H1 (cell line): Measurements from ENCODE around the gene SECISBP2. TPM values are rescaled to one million over a fixed set of nuclear protein-coding genes. Genes with fewer than 3 reads are reported as not detected.
A peak's percentile ranks its signal among the peaks of the same experiment; 100 is the strongest.

ENCODE experiments used
- CTCF ChIA-PET: fragments of 300-600 bp; sonication (Branson Sonifier 250); formaldehyde crosslinking; loops from one replicate; lab custom pipeline; 2021; ENCODE audit not compliant: partially characterized antibody; lab: Charles Lee
- POLR2A ChIA-PET: fragments of 300-600 bp; sonication (Branson Sonifier 250); formaldehyde crosslinking; loops from one replicate; lab custom pipeline; 2021; ENCODE audit warnings: inconsistent platforms; ENCODE audit not compliant: partially characterized antibody; lab: Charles Lee
- DNase-seq, 2 experiments: peaks; one replicate each; pipeline versions ENCODE4 v3.0.0 to v3.0.0-alpha.2; 2010 to 2022; ENCODE audit warnings: low spot score in 2 of 2, low read depth in 1 of 2, mixed read lengths in 1 of 2
- FAIRE-seq: peaks from 2 replicates; lab custom pipeline; 2011; peaks lifted over from hg19 to GRCh38; lab: Jason Lieb, UNC
- H2AFZ ChIP-seq: 2 replicates; pipeline ENCODE4 v1.8.1; 2012; ENCODE audit warnings: low read length, inconsistent platforms
- H2AK5ac ChIP-seq: 2 replicates; pipeline ENCODE4 v1.6.1; 2013; ENCODE audit warnings: low read depth, low read length
- H2BK120ac ChIP-seq: replicated peaks from 2 replicates; pipeline ENCODE3; 2013; ENCODE audit warnings: low read depth, low read length, inconsistent platforms
- H2BK12ac ChIP-seq: 2 replicates; pipeline ENCODE4 v1.6.1; 2013; ENCODE audit warnings: low read depth, low read length
- H2BK15ac ChIP-seq: 2 replicates; pipeline ENCODE4 v1.6.1; 2013; ENCODE audit warnings: low read length
- H2BK20ac ChIP-seq: 2 replicates; pipeline ENCODE4 v1.6.1; 2013; ENCODE audit warnings: low read length
- H2BK5ac ChIP-seq: 2 replicates; pipeline ENCODE4 v1.6.1; 2013; ENCODE audit warnings: low read depth, low read length
- H3K14ac ChIP-seq: 2 replicates; pipeline ENCODE4 v1.6.1; 2013; ENCODE audit warnings: inconsistent platforms; ENCODE audit not compliant: insufficient read length
- H3K18ac ChIP-seq: 2 replicates; pipeline ENCODE4 v1.6.1; 2013; ENCODE audit warnings: low read length; ENCODE audit errors: extremely low read depth
- H3K23ac ChIP-seq: 2 replicates; pipeline ENCODE4 v1.6.1; 2013; ENCODE audit warnings: inconsistent platforms; ENCODE audit not compliant: insufficient read length
- H3K23me2 ChIP-seq: 2 replicates; pipeline ENCODE4 v1.6.1; 2013; ENCODE audit warnings: low read depth, low read length
- H3K27ac ChIP-seq: 2 replicates; pipeline ENCODE4 v1.6.1; 2011; ENCODE audit warnings: low read depth, low read length, inconsistent platforms
- H3K27me3 ChIP-seq, 4 experiments: replicated peaks in 1 of 4; 1 replicate in 1 of 4; 2 replicates in 3 of 4; pipeline versions ENCODE4 v1.6.1 to v1.8.1; 2011 to 2013; ENCODE audit warnings: low read length in 3 of 4, mild to moderate bottlenecking in 3 of 4, inconsistent platforms in 2 of 4, mixed read lengths in 2 of 4, moderate library complexity in 1 of 4; ENCODE audit not compliant: control insufficient read depth in 3 of 4, insufficient read depth in 3 of 4; ENCODE audit errors: extremely low read depth in 1 of 4
- H3K36me3 ChIP-seq, 4 experiments: 2 replicates each; pipeline versions ENCODE4 v1.6.1 to v1.8.1; 2011 to 2013; ENCODE audit warnings: mild to moderate bottlenecking in 4 of 4, low read length in 3 of 4, moderate library complexity in 2 of 4, control low read depth in 1 of 4, inconsistent platforms in 1 of 4; ENCODE audit not compliant: insufficient read depth in 4 of 4, control insufficient read depth in 2 of 4
- H3K4ac ChIP-seq: replicated peaks from 2 replicates; pipeline ENCODE3; 2013; ENCODE audit warnings: low read length, low read depth, mixed read lengths, inconsistent platforms; ENCODE audit not compliant: insufficient read length
- H3K4me1 ChIP-seq, 4 experiments: replicated peaks in 1 of 4; 1 replicate in 1 of 4; 2 replicates in 3 of 4; pipeline versions ENCODE4 v1.6.1 to v1.8.1; 2011 to 2013; ENCODE audit warnings: low read length in 3 of 4, inconsistent platforms in 2 of 4, mixed read lengths in 1 of 4; ENCODE audit not compliant: insufficient read depth in 4 of 4, control insufficient read depth in 3 of 4
- H3K4me2 ChIP-seq, 2 experiments: 2 replicates each; pipeline versions ENCODE4 v1.6.1 to v1.8.1; 2011 to 2013; ENCODE audit warnings: low read depth in 2 of 2, low read length in 2 of 2, control low read depth in 1 of 2, inconsistent platforms in 1 of 2, mild to moderate bottlenecking in 1 of 2; ENCODE audit not compliant: insufficient read depth in 1 of 2
- H3K4me3 ChIP-seq, 4 experiments: fragments of 200-600, 300-600 bp in 1 of 4; sonication (generic), shearing (Covaris generic), sonication (Bioruptor Twin) in 1 of 4; 2 replicates each; pipeline versions ENCODE4 v1.5.1 to v1.8.1; 2011 to 2016; ENCODE audit warnings: low read length in 4 of 4, low read depth in 3 of 4, control low read depth in 2 of 4, inconsistent platforms in 2 of 4, mild to moderate bottlenecking in 2 of 4, mixed read lengths in 1 of 4, moderate library complexity in 1 of 4; ENCODE audit not compliant: insufficient read depth in 2 of 4; ENCODE audit errors: extremely low read depth in 1 of 4
- H3K56ac ChIP-seq: replicated peaks from 2 replicates; pipeline ENCODE3; 2013; ENCODE audit warnings: low read depth, mild to moderate bottlenecking, mixed read lengths, low read length, inconsistent platforms; ENCODE audit not compliant: insufficient read length
- H3K79me1 ChIP-seq: 2 replicates; pipeline ENCODE4 v1.6.1; 2013; ENCODE audit warnings: low read depth, low read length, control low read depth
- H3K79me2 ChIP-seq, 2 experiments: 2 replicates each; pipeline versions ENCODE4 v1.6.1 to v1.8.1; 2012 to 2013; ENCODE audit warnings: low read length in 2 of 2, mild to moderate bottlenecking in 2 of 2, inconsistent platforms in 1 of 2; ENCODE audit not compliant: insufficient read depth in 2 of 2, control insufficient read depth in 1 of 2
- H3K9ac ChIP-seq, 4 experiments: replicated peaks in 1 of 4; 1 replicate in 1 of 4; 2 replicates in 3 of 4; pipeline versions ENCODE4 v1.6.1 to v1.8.1; 2011 to 2013; ENCODE audit warnings: low read depth in 3 of 4, low read length in 3 of 4, control low read depth in 2 of 4, mild to moderate bottlenecking in 2 of 4, moderate library complexity in 2 of 4, inconsistent platforms in 1 of 4; ENCODE audit errors: extremely low read depth in 1 of 4
- H3K9me3 ChIP-seq, 2 experiments: 2 replicates each; pipeline versions ENCODE4 v1.6.1 to v1.8.1; 2012 to 2013; ENCODE audit warnings: mild to moderate bottlenecking in 2 of 2, moderate library complexity in 2 of 2, control low read depth in 1 of 2, inconsistent platforms in 1 of 2, low read depth in 1 of 2, low read length in 1 of 2, mixed read lengths in 1 of 2; ENCODE audit not compliant: insufficient read depth in 2 of 2
- H4K20me1 ChIP-seq, 2 experiments: replicated peaks in 1 of 2; 2 replicates each; pipeline versions ENCODE3 to v1.8.1; 2011 to 2013; ENCODE audit warnings: inconsistent platforms in 2 of 2, low read length in 2 of 2, mild to moderate bottlenecking in 1 of 2; ENCODE audit not compliant: insufficient read depth in 2 of 2, control insufficient read depth in 1 of 2
- H4K5ac ChIP-seq: 2 replicates; pipeline ENCODE4 v1.6.1; 2013; ENCODE audit warnings: low read length, low read depth, mixed read lengths, inconsistent platforms; ENCODE audit not compliant: insufficient read length
- H4K8ac ChIP-seq: 2 replicates; pipeline ENCODE4 v1.8.0; 2013; ENCODE audit warnings: mild to moderate bottlenecking, moderate library complexity, low read length, inconsistent platforms; ENCODE audit not compliant: insufficient read depth; ENCODE audit errors: extremely low read depth
- H4K91ac ChIP-seq: replicated peaks from 2 replicates; pipeline ENCODE3; 2013; ENCODE audit warnings: low read length, mixed read lengths, inconsistent platforms; ENCODE audit not compliant: insufficient read length
- CBX5 ChIP-seq: fragments of 300-800, 300-1000 bp; sonication (generic); IDR thresholded peaks from 2 replicates; pipeline ENCODE4 v1.7.1; 2016; ENCODE audit warnings: antibody characterized with exemption, low read length, low read depth
- HDAC6 ChIP-seq: IDR thresholded peaks from one replicate; pipeline ENCODE4 v1.7.1; 2012; ENCODE audit warnings: low read depth, mild to moderate bottlenecking, inconsistent platforms, low read length, moderate library complexity
- PHF8 ChIP-seq: fragments of 200-600 bp; sonication (generic); conservative IDR thresholded peaks from 2 replicates; pipeline ENCODE4 v1.7.1; 2012; ENCODE audit warnings: low read depth, mild to moderate bottlenecking, inconsistent platforms, low read length, moderate library complexity
- SAP30 ChIP-seq: fragments of 300-600 bp; sonication (generic); IDR thresholded peaks from 2 replicates; pipeline ENCODE4 v1.7.1; 2012; ENCODE audit warnings: low read length, moderate library complexity, mild to moderate bottlenecking, inconsistent platforms; ENCODE audit not compliant: insufficient read depth, insufficient replicate concordance
- WGBS, 2 experiments: shearing (Covaris generic) in 1 of 2; methylation state at CpG; one replicate each; pipeline versions ENCODE4 v1.1.6 to v1.1.7; 2013 to 2015; ENCODE audit warnings: low lambda C conversion rate in 2 of 2, mixed read lengths in 2 of 2, inconsistent platforms in 1 of 2, low coverage in 1 of 2, missing lambda C conversion rate in 1 of 2; ENCODE audit not compliant: insufficient replicate concordance in 2 of 2, insufficient coverage in 1 of 2, insufficient read length in 1 of 2; ENCODE audit errors: extremely low coverage in 1 of 2, missing lambda C conversion rate in 1 of 2; 5-methylcytosine and 5-hydroxymethylcytosine counted together
- polyA plus RNA-seq, 7 experiments: library from polyadenylated mRNA; depleted of rRNA in 3 of 7; stranded (reverse) in 5 of 7; unstranded in 2 of 7; fragments of >200 nt in 5 of 7; fragments of 200-250 nt in 2 of 7; gene quantifications; 1 replicate in 5 of 7; 2 replicates in 1 of 7; 4 replicates in 1 of 7; pipeline versions ENCODE4 v1.2.1 to v1.2.3, GENCODE V29; 2011 to 2013; ENCODE audit warnings: missing spikeins in 2 of 7, mixed read lengths in 2 of 7
- total RNA-seq: library from RNA; stranded (reverse); fragmentation: NEBNext Ultra II Directional; extraction: Animal tissue kit (Norgen Biotek cat#: 25700); gene quantifications from 2 replicates; pipeline ENCODE4 v1.2.1, GENCODE V29; 2021
- TF ChIP-seq, protein P1 (sequence below): IDR thresholded peaks from 2 replicates; pipeline ENCODE4 v1.6.1; 2011; ENCODE audit warnings: low read depth, mild to moderate bottlenecking, low read length; ENCODE audit not compliant: insufficient read depth
- TF ChIP-seq, protein P2 (sequence below): IDR thresholded peaks from 2 replicates; pipeline ENCODE4 v1.6.1; 2012; ENCODE audit warnings: low read length, inconsistent platforms

SECISBP2 gene
- total and polyA plus RNA-seq, 2 of the 8 experiments (the other 6 are each of a cell fraction or from before 2014, with no cell fraction given): 39.0 to 61.7 TPM

- H3K36me3 ChIP-seq: peaks cover 18 to 38% (median 29%) of the 10 kb centered on the region in 4 experiments
- H2BK5ac ChIP-seq: no peak overlapping the region; the same call in 1 of the 2 replicates
- TF ChIP-seq, protein P1, sequence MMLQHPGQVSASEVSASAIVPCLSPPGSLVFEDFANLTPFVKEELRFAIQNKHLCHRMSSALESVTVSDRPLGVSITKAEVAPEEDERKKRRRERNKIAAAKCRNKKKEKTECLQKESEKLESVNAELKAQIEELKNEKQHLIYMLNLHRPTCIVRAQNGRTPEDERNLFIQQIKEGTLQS: no peak
- no peak for TF ChIP-seq HDAC6
- no peak for TF ChIP-seq SAP30
- TF ChIP-seq, protein P2, sequence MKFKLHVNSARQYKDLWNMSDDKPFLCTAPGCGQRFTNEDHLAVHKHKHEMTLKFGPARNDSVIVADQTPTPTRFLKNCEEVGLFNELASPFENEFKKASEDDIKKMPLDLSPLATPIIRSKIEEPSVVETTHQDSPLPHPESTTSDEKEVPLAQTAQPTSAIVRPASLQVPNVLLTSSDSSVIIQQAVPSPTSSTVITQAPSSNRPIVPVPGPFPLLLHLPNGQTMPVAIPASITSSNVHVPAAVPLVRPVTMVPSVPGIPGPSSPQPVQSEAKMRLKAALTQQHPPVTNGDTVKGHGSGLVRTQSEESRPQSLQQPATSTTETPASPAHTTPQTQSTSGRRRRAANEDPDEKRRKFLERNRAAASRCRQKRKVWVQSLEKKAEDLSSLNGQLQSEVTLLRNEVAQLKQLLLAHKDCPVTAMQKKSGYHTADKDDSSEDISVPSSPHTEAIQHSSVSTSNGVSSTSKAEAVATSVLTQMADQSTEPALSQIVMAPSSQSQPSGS: no peak
- no peak for TF ChIP-seq PHF8
- no peak for TF ChIP-seq CBX5
- no peak overlapping the region for H4K5ac ChIP-seq
- ChIA-PET CTCF (interaction anchor here (1.4 kb wide), 1 partner anchor 27 kb away, joined by 3 read pairs; no protein-coding TSS in a partner anchor), POLR2A (interaction anchor here (1.5 kb wide), 1 partner anchor 10 kb away, joined by 5 read pairs; no protein-coding TSS in a partner anchor)
- peaks cover 3 to 9% of the 10 kb centered on the region in 2 experiments for H4K20me1 ChIP-seq
- H3K9ac ChIP-seq: no peak overlapping the region
- no peak overlapping the region for H3K4me2 ChIP-seq
- H2BK12ac ChIP-seq: 0 out of 2 replicates have a peak overlapping the region, but pooled peaks have one; percentile 27
- H4K91ac ChIP-seq: no peak overlapping the region
- no peaks in the 10 kb centered on the region for H3K23me2 ChIP-seq
- no peak overlapping the region for H2AFZ ChIP-seq
- H2BK15ac ChIP-seq: no peak overlapping the region
- H3K79me1 ChIP-seq: no peaks in the 10 kb centered on the region; the same call in 1 of the 2 replicates
- H3K4ac ChIP-seq: no peak overlapping the region
- no peak overlapping the region for H3K18ac ChIP-seq
- H3K79me2 ChIP-seq: no peaks in the 10 kb centered on the region
- no peak overlapping the region for H2AK5ac ChIP-seq
- FAIRE-seq (no peak), DNase-seq (no peak)
- H2BK20ac ChIP-seq: no peak overlapping the region
- no peaks in the 10 kb centered on the region for H3K27me3 ChIP-seq
- WGBS, 2 experiments: 89% methylated on average over 19 of the region's 19 CpGs; no CpG with 5 or more reads in 1 of the 2 experiments
- H4K8ac ChIP-seq: no peak overlapping the region
- H3K23ac ChIP-seq: no peak overlapping the region
- no peak overlapping the region for H2BK120ac ChIP-seq
- no peak overlapping the region for H3K14ac ChIP-seq
- H3K9me3 ChIP-seq: no peaks in the 10 kb centered on the region
- H3K27ac ChIP-seq: no peak overlapping the region; the same call in 1 of the 2 replicates
- no peaks in the 10 kb centered on the region for H3K4me1 ChIP-seq
- no peak overlapping the region for H3K4me3 ChIP-seq
- no peak overlapping the region for H3K56ac ChIP-seq
These were observed 65.5 kb downstream of the SECISBP2 start for GRCh38 chr9:89383721-89384300.
